GM21528 (cell line): Measurements from ENCODE around the gene ADAMTS2.

Experiments used
- ATAC-seq: cut with Tn5 transposase; IDR thresholded peaks from one replicate; pipeline ENCODE4 v1.9.1; 2021; ENCODE audit warnings: mild to moderate bottlenecking, moderate library complexity; ENCODE audit not compliant: unreplicated experiment, low FRiP score

The ADAMTS2 gene

DNA sequence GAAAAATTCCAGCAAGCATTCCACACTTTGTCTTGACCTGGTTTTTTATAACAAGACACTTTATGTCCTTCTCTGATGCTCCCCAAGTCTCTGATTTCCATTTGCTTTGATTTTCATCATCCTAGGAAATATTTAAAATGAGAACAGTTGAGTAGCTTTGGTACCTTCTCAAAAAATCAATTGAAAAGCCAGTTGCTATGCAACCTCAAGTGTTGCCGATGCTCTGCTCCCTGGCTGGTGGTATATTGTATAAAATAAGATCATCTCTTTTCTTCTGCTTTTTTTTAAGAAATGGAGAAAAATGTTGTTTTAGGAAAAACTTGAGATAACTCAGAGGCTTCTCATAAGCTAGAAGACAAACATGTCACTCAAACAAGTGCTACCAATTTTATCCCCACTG lies 175.4 kb downstream of the ADAMTS2 start:
- no peak for ATAC-seq

DNA sequence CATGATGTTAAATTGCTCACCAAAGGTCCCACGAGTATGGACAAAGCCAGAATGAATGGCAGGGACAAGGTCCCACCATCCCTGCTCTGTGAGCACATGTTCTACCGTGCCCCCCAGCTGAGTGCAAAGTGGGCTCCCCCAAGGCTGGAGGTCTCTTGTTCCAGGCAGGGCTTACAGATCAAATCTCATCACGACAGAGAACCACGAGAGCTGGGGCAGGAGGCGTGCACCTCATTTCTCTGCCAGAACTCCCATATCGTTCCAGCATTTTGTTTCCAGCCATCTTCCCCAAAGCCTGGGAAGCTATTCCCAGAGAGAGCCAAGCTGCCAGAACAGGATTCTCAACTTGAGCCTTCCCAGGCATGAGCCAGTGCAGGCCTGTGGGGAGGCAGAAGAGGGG lies 176.6 kb downstream of the ADAMTS2 start:
- no peak for ATAC-seq

DNA sequence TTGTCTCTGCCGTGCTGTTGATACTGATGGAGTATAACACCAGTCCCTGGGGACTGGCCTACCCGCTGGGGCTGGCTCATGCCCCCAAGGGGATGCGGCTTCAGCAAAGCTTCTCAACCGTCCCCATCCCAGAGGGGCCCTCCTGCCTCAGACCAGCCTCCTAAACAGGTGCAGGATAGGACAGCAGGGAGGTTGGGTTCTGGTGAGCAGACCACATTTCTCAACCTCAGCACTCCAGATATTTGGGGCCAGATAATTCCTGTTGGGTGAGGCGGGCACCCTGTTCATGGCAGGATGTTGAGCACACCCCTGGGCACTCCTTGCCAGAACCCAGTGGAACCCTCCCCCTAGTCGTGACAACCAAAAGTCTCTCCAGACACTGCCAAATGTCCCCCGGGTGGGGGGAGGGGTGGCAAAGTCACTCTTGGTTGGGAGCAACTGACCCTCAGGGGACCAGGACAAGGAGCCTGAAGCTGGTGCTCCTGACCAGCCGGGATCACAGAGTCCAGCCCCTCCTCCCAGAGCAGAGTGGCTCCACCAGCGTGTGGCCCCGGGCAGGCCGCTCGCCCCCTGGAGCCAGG lies 177.3 kb downstream of the ADAMTS2 start:
- no peak for ATAC-seq

GRCh38 chr5:179166886-179167841 lies 178.1 kb downstream of the ADAMTS2 start:
- peak; percentile 70 for ATAC-seq

- no peak for ATAC-seq
Measured at GRCh38 chr5:179166171-179166885, 178.9 kb downstream of the ADAMTS2 start.

GRCh38 chr5:179165421-179166170 lies 179.7 kb downstream of the ADAMTS2 start:
- ATAC-seq, result no peak

DNA sequence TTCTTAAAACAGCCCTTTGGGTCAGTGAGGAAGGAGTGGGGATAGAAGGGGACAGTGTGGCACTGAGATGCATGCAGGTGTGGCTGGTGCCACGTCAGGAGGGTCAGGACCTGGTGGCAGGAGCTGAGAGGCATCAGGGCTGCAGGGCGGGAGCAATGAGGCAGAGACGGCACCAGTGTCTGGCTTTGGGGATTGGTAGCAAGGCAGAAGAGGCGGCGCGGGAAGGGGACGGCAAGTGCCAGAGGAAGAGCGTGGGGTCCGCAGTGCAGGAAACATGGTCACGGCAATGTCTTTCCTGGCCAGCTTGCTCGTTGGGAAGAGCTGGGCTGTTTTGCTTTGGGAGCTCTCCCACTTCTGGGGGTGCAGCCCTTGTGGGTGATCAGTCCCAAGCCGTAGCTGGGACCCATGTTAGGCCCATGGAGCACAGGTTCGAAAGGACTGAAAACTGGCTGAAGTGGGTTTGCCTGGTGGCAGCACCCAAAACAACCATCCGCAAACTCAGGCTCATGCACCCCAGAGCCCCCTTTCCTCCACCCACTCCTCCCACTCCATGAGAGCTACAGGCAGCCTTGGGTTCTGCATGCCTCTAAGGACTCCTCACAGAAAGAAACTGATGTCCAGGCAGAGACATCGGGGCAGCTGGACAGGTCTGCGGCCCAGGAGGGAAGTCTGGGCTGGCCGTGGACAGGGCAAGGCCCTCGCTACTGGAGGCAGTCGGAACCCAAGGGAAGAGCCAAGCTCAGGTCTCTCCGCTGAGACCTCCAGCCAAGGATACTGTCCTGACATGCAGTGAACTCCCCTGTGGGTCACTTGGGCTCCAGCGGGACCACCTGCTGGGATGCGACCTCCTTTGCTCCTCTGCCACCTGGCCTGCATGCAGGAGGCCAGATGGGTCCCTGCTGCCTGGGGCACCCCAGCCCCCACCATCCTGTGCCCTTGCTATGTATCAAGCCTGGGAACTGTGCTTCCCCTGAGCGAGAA lies 180.6 kb downstream of the ADAMTS2 start:
- no peak for ATAC-seq

DNA sequence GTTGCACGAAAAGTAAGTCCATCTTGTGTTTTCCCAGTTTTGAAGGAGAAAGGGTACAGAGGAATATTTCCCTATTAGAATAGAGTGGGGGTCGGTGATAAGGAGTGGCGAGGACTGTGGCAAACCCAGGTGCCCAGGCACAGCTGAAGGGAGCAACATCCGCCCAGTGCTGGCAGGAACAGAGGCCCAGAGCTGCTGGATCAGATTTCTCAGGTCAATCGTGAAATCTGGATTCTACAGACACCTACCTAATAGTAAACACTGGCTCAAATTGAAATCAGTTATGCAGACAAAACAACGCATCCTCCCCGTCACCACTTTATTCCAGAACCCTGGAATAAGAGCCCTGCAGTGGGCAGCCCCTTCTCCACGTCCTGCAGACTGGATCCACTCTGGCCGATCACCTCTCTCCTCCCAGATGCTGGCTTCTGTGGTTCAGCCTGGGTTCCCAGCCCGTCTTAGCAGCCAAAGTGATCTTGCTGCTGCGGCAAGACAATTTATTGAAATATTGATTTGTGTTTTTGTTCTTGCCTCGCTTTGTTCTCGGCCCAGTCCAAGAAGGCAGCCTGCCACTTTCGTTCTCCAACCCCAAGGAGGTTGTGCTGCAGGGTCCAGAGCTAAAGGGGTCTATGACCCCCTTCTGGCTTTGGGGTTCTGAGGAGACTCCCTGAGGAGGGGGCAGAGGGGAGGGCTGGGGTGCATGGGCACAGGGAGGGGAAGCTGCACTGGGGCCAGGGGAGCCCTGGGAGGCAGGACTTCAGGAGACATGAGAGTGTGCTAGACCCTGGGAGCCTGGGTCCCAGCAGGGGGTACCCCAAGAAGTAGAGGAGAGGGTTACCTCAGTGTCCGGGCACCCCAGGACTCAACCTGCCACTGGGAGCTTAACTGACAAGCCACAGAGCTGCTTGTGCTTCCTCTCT lies 181.8 kb downstream of the ADAMTS2 start:
- ATAC-seq, result no peak

- no peak for ATAC-seq
Measured at GRCh38 chr5:179162351-179163235, 182.7 kb downstream of the ADAMTS2 start.

GRCh38 chr5:179161901-179162300 lies 183.4 kb downstream of the ADAMTS2 start:
- ATAC-seq, result no peak

DNA sequence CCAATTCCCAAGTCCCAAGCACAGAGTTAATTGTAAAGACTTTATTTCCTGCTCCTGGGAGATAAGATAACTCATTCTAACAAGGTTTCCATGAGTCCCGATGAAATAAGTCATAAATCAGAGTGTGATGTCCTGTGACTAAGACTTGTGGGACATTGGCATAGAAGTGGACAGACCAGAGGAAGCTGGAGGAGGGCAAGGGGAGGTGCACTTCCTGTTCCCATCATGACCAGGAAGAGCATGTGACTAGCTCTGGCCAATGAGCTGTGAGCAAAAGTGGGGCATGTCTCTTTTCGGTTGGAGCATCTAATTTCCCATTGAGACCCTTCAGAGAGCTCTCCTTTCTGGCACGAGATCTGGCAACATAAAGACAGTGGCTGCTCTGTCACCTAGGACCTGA lies 184.7 kb downstream of the ADAMTS2 start:
- no peak for ATAC-seq

DNA sequence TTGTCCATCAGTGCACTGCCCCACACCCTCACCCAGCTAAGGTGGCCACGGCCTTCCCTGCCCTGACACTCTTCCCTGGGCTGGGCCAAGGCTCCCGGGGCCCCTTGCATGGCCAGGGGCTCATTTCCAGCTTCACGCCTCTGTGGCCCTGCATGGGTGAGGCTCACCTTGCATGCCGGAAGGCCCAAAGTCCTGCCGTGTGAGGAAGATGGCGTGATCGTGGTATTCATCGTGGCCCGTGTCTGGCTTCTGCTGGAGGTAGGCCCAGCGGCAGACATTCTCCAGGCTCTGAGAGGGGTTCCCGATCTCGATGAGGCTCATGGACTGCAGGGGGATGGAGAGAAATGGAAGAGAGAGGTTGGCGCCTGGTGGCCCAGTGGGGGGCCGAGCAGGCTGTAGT lies 186.7 kb downstream of the ADAMTS2 start:
- no peak for ATAC-seq

DNA sequence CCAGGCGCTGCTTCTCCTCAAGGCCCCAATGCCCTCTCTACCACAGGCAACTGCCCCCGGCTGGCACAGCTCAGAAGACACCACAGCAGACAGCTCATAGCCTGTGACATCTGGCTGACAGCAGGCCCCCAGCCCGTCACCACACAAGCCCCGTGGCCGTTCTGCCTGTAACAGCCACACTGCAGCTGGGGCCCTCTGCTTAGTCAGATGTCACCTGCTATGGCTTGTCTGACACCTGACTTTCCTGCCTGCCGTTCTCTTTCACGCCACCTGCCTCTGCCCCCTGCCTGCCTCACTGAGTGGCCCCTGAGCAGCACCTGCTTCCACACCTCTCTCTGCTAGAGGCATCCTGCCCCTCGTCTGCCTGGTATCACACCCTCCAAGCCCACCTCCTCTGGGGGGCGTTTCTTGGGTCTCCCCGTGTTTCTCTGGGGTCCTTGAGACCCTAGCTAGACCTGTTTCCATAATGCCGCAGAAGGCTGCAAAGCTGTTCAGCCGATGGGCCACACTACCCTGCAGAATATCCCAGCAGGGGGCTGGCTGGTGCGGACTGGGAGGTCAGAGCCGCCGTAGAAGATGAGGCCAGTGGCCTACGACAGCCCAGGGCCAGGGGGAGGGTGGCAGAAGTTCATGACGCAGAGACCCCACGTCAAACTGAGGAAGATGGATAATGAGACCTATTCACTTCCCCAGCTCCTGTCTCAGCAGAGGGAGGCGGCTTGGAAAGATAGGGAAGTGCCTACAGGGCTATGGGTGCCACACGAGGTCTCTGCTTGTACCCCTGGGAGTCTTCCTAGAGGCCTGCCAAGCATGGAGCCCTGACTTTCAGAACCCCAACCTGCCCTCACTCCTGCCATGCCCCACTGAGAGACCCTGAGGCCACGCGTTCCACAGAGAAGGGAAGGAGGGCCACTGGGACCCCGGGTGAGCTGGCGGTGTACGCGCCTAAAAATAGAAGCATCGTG lies 190.0 kb downstream of the ADAMTS2 start:
- ATAC-seq, result no peak

GRCh38 chr5:179154346-179154990 lies 190.8 kb downstream of the ADAMTS2 start:
- ATAC-seq, result no peak

- no peak for ATAC-seq
Measured at GRCh38 chr5:179153921-179154345, 191.3 kb downstream of the ADAMTS2 start.
